GM12874 (cell line): ENCODE measurements around the gene PHIP.

Source experiments
- TF ChIP-seq, protein P1 (sequence below): IDR thresholded peaks from 2 replicates; pipeline ENCODE4 v1.5.1; 2011; ENCODE audit warnings: low read depth, mild to moderate bottlenecking, control low read depth, low read length, moderate library complexity; ENCODE audit not compliant: insufficient read depth

Gene PHIP

GRCh38 chr6:79077715-79078074 is 359 bp downstream of the PHIP start:
- TF ChIP-seq, protein P1, sequence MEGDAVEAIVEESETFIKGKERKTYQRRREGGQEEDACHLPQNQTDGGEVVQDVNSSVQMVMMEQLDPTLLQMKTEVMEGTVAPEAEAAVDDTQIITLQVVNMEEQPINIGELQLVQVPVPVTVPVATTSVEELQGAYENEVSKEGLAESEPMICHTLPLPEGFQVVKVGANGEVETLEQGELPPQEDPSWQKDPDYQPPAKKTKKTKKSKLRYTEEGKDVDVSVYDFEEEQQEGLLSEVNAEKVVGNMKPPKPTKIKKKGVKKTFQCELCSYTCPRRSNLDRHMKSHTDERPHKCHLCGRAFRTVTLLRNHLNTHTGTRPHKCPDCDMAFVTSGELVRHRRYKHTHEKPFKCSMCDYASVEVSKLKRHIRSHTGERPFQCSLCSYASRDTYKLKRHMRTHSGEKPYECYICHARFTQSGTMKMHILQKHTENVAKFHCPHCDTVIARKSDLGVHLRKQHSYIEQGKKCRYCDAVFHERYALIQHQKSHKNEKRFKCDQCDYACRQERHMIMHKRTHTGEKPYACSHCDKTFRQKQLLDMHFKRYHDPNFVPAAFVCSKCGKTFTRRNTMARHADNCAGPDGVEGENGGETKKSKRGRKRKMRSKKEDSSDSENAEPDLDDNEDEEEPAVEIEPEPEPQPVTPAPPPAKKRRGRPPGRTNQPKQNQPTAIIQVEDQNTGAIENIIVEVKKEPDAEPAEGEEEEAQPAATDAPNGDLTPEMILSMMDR: no peak

DNA sequence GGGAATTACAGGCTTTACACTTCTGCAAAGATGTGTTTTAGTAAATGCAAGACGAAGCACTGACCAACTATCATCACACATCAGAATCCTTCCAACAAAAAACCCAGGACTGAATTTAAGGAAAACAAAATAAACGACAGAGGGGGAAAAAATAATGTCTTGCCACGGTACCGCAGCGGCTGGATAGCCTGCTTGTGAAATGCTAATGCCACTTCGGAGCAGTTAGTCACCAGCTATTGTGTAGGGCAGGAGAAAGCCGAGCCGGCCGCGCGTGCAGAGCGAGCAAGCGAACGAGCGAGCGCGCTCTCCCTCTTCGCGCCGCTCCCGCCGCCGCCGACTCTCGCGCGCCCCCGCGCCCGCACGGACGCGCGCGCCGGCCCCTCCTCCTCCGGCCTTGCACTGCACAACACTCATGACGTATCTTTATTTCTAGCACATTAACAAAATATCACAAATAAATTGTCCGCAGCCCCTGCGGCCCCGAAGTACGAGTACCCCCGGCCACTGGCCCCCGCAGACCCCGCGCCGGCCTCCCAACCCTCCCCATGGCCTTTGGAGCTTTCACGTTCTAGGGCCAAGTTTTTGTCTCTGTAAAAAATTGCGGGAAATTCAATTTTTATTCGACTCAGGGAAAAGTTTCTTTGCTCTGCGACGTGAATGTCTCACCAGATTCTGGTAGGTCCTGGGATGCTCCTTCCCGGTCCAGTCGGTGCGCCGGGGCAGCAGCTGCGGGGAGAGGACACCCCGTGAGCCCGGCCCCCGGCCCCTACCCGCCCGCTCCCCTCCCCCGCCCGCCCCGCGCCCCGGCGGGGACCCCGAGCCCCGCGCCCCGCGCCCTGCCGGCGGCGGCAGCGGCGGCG is 1.0 kb downstream of the PHIP start:
- TF ChIP-seq, protein P1: no peak

- TF ChIP-seq, protein P1: no peak
Measured at GRCh38 chr6:79076160-79076559, 1.9 kb downstream of the PHIP start.

DNA sequence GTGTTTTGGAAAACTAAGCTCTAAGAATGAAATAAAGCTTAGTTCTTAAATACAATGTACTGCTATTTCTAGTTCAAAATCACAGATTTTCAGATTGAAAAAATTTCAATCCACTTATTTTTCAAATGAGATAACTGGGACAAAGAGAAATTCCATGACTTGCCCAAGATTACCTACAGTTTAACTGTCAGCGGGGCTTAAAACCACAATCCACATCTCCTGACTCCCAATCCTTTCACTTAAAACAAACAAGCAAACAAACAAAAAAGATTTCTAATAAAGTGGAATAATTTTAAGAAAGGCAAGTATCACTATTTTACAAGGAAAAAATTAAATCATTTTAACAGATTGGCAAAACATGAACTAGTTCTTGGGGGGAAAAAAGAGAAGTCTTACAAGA is 4.2 kb downstream of the PHIP start:
- TF ChIP-seq, protein P1: no peak

- TF ChIP-seq, protein P1: no peak
Measured at GRCh38 chr6:79072640-79073181, 5.3 kb downstream of the PHIP start.

GRCh38 chr6:79071547-79071946 is 6.5 kb downstream of the PHIP start:
- TF ChIP-seq, protein P1: no peak

- TF ChIP-seq, protein P1: no peak
Measured at GRCh38 chr6:79070206-79070825, 7.7 kb downstream of the PHIP start.
